SH-SY5Y (cell line): ENCODE results near the gene FCHSD1.

ENCODE experiments used
- GATA2 ChIP-seq: IDR thresholded peaks from 2 replicates; pipeline ENCODE4 v1.6.1; 2011; ENCODE audit warnings: mild to moderate bottlenecking, low read depth, low read length
- GATA3 ChIP-seq: IDR thresholded peaks from 2 replicates; pipeline ENCODE4 v1.6.1; 2011; ENCODE audit warnings: low read depth, mild to moderate bottlenecking, low read length, moderate library complexity

DNA sequence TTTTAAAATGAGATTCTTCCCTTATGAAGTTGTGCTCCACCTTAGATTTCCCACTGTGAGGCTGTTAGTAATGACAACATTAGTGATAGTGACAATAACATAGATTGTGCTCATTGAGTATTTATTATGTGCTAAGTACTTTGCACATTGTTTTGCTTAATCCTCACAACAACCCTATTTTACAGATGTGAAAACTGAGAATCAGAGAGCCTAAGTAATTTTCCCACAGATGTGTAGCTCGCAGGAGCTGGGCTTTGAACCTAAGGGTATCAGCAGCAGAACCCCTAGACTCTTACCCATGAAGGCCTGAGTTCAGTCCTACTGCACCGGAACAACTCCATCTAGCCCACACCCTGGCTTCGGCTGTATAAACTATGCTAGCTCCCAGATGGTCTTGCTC, 46.4 kb upstream of the FCHSD1 start:
- TF ChIP-seq GATA3 (no peak), GATA2 (no peak)
